DMS53 (cell line): ENCODE measurements around the gene WDFY4.
A peak's percentile ranks its signal among the peaks of the same experiment; 100 is the strongest.

Experiments used
- DNase-seq: peaks from one replicate; lab custom pipeline; 2025; lab: John Stamatoyannopoulos, UW

The WDFY4 gene

GRCh38 chr10:48714088-48714487, 29.4 kb downstream of the WDFY4 start:
- DNase-seq, result no peak

GRCh38 chr10:48716416-48716815, 31.7 kb downstream of the WDFY4 start:
- DNase-seq, result no peak

GRCh38 chr10:48720611-48721010, 35.9 kb downstream of the WDFY4 start:
- no peak for DNase-seq

GRCh38 chr10:48722153-48723145, 37.8 kb downstream of the WDFY4 start:
- DNase-seq, result no peak

GRCh38 chr10:48724127-48724526, 39.5 kb downstream of the WDFY4 start:
- no peak for DNase-seq

DNA sequence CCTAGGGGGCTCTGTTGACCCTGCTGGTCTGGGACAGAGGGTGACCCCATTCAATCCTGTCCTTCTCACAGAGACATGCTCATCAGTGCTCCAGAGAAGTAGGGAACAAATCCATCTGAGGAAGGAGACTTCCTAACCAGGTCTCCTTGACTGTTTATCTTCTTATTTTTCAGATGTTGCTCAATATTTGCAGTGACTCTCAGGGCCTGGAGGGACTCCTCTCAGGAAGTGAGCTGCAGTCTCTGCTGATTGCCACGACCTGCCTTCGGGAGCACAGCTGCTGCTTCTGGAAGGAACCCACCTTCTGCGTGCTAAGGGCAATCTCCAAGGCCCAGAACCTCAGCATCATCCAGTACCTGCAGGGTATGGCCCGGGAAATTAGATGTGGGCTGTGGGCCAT, 41.0 kb downstream of the WDFY4 start:
- no peak for DNase-seq

GRCh38 chr10:48727866-48728265, 43.2 kb downstream of the WDFY4 start:
- DNase-seq, result no peak

DNA sequence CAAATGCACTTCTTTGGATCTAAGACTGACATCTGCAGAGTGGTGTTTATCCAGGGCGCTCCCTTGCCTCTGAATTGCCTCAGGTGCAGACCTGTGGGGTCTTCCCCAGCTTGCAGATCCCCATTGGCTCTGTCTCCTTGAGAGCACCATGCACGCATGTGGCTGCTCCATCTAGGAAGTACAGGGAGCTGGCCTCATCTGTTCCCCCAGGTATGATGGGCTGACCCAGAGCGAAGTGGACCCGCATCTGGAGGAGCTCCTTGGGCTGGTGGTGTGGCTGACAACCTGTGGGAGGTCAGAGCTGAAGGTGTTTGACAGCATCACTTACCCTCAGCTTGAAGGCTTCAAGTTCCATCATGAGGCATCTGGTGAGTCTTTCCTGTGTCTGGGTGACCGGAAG, 44.5 kb downstream of the WDFY4 start:
- no peak for DNase-seq

DNA sequence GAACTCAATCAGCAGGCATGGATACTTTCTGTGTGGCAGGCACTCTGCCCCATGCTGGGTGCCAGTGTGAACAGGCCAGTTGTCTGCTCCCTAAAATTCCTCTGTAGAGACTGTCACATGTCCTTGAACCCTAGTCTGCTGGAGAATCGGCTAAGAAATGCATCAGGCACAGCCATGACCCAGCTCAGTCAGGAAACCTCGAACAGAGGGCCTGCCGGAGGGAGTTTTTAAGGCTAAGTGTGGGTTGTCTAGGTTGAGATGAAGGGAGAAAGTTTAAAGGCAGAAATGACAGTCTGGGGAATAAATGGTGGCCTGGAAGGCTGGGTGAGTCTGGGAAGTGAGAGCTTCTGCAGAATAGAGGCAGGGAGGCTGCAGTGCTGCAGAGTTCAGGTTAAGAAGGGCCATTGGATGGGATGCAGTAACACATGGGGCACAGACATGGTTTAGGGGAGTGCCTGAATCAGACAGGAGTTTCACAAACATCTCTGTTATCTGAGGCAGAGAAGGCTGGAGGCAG, 45.3 kb downstream of the WDFY4 start:
- no peak for DNase-seq

- DNase-seq, result no peak
These were observed 46.5 kb downstream of the WDFY4 start for GRCh38 chr10:48731141-48731540.

DNA sequence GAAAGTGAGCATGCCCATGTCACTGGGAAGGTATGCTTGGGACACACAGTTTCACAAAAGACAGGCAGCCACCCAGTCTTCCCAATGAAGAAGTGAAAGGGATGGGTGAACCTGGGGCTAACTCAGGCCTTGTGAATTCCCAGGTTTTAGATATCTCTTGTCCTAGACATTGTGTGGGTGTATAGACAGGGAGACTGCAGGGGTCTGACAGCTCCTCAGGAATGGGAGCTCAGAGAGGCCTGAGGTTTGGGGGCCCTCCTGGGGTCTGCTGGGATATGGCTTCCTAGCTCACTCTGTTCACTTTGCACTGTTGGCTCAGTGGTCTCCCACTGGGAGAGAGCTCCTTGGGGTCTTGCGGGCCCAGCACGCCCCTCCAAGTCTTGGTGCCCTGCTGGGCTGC, 47.0 kb downstream of the WDFY4 start:
- DNase-seq, result no peak

- DNase-seq, result no peak
These were observed 48.7 kb downstream of the WDFY4 start for GRCh38 chr10:48733329-48733728.

DNA sequence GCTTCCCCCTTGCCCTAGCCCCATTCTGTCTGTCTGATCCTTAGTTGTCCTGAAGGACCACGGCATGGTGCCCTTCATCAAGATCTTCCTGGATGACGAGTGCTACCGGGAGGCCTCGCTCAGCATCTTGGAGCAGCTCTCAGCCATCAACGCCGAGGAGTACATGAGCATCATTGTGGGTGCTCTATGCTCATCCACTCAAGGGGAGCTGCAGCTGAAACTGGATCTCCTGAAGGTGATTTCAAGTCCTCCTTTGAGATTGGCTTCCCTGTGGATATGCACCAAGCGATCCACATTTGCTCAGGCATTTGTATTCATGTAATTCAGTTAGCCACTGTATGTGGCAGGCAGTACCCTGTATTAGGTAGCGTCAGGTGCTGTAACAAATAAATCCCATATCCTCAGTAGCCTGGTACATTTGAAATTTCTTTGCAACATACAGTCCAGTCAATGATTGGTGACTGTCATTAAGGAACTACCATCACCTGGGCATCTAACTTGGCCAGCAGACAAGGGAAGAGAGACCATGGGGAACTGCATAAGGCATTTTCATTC, 51.2 kb downstream of the WDFY4 start:
- no peak for DNase-seq

DNA sequence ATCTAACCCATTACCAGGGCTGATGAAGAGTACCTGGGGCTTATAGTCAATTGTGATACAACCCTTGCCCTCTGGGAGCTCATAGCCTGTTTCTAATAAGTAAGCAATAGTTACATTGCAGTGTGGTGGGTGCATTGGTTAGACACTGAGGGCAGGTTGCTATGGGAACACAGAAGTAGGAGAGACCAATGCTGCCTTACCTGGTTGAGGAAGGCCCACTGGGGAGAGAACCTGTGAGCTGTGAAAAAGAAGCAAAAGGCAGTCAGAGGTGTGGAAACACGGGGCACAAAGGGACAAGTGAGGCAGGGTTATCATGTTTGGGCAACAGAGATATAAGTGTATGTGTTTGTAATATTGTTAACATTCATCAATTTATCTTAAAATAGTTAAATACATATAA, 51.9 kb downstream of the WDFY4 start:
- no peak for DNase-seq

DNA sequence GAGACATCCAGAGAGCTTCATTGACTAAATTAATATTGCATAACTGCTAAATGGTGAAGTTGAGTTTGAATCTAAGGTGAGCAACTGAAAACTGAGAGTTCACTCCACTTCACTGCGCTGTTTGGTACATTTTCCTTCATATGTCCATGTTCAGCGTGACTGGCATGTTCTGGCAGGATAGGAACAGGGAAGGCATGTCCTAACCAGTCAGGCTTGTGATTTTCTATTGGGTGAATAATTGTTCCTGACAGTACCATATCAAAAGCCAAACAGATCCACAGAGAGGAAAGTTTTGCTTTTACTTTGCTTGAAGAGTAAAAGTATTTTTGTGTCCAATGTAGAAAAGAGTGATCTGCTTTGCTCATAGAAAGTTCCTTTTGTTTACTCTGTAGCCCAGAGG, 53.2 kb downstream of the WDFY4 start:
- DNase-seq, result no peak

- no peak for DNase-seq
These were observed 54.5 kb downstream of the WDFY4 start for GRCh38 chr10:48739170-48739569.

DNA sequence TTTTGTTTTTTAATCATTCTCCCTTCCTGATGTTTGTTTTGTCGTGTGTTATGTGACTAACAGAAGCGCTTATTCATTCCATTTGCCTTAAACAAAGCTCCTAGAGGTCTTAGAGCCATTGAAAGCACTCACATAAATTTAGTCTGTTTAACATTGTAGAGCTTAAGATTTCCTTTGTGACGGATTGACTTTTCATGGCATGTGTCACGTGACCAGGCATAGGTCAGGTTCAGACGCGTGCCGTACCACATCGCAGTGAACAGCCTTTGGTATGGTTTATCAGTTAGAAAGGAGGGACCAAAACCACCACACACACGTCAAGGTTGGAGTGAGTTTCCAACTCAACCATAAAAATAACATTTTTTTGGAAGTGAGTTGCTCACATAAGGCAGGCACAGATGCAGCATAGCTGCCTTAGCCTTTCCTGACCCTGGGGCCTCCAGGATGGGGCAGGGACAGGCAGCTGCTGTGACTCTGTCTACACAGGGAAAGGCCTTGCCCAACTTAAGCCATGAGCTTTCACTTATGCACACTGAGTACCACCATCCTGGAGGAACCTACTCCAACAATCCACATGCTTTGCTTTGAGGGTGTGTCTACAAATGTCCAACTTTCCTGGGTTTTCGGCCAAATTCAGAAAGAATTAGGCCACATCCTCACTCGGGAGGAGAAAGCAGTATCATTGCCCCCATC, 55.5 kb downstream of the WDFY4 start:
- DNase-seq, result no peak

GRCh38 chr10:48740988-48741387, 56.3 kb downstream of the WDFY4 start:
- no peak for DNase-seq

- no peak for DNase-seq
These were observed 58.5 kb downstream of the WDFY4 start for GRCh38 chr10:48742891-48743860.

DNA sequence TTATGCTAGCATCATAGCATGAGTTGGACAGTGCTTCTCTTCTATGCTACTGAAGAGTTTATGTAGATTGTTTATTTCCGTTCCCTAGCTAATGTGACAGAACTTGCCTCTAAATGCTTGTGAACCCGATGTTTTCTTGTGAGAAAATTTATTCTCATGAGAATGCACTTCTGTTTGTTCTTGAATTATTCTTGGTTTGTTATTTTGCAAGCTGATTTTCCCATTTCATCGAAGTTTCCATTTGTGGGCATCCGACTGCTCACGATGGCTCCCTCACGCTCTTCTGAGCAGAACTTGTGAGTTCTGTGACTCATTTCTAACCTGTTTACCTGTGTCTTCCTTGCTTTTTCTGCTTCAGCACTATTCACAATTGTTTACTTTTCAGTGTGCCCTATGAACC, 59.9 kb downstream of the WDFY4 start:
- DNase-seq, result peak; percentile 73

DNA sequence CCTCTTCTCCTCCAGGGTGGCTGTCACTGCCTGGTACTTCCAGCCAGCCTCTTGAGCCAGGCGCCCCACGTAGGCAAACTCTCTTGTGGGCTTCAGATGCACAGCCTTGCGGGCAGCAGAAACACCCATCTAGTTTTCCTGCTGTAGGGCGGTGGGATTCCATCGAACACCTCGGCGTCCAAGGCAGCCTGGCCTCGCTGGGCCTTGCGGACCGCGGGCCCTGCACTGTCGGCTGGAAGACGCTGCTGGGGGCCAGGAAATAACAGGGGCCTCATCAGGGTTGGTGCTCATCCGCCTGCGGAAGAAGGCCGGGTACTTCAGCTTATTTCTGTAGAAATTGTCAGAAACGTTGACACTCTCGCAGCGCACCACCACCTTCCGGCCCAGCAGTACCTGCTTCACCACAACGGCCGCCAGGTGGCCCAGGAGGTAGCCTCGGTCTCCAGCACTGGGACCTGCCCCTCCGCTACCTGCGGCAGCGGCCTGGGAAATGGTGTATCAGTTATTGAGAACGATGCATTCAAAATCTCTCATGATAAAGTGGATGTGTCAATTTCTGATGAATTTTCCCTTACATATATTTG, 61.1 kb downstream of the WDFY4 start:
- DNase-seq, result no peak
